ENCODE data around the gene GUCA1A. TPM values are rescaled to one million over a fixed set of nuclear protein-coding genes. Genes with fewer than 3 reads are reported as not detected.

The GUCA1A gene
- total RNA-seq, 3 donors from 2014 or later (not counting 1 experiment from before 2014, with no cell fraction given): not detected

- no peak overlapping the region for H3K4me3 Mint-ChIP-seq
- Histone ChIP-seq H3K4me1 (ENCODE audit: control insufficient read depth, insufficient read depth, low read length) (peaks cover 3% of the 10 kb centered on the region), H3K36me3 (ENCODE audit: control insufficient read depth, insufficient read depth, low read length) (no peaks in the 10 kb centered on the region), H3K9me3 (ENCODE audit: control insufficient read depth, insufficient read depth, low read length) (no peaks in the 10 kb centered on the region), H3K4me3 (ENCODE audit: low read length) (no peak overlapping the region), H3K27me3 (ENCODE audit: control insufficient read depth, insufficient read depth, low read length) (no peaks in the 10 kb centered on the region), H3K27ac (ENCODE audit: low read length) (no peak overlapping the region)
- TF ChIP-seq CTCF (IDR thresholded peaks at IDR 0.05): no peak
- no peak overlapping the region for H3K27ac Mint-ChIP-seq
- no peaks in the 10 kb centered on the region for H3K4me1 Mint-ChIP-seq
- no peaks in the 10 kb centered on the region for H3K9me3 Mint-ChIP-seq
- H3K27me3 Mint-ChIP-seq (ENCODE audit: low read depth in 2 of 2): no peaks in the 10 kb centered on the region
- no peaks in the 10 kb centered on the region for H3K36me3 Mint-ChIP-seq
- intact Hi-C loops (cut with micrococcal nuclease): no loop called here
- WGBS (ENCODE audit: insufficient coverage): 96% methylated on average over 2 of the region's 2 CpGs
- DNase-seq (no peak), ATAC-seq (no peak)
Measured at GRCh38 chr6:42129360-42129676, 43.8 kb upstream of the GUCA1A start.

GRCh38 chr6:42131531-42131930, 41.6 kb upstream of the GUCA1A start:
- DNase-seq: no peak
- Mint-ChIP-seq H3K27ac (no peak overlapping the region), H3K9me3 (no peaks in the 10 kb centered on the region), H3K4me1 (no peaks in the 10 kb centered on the region), H3K27me3 (ENCODE audit: low read depth in 2 of 2) (no peaks in the 10 kb centered on the region), H3K36me3 (no peaks in the 10 kb centered on the region), H3K4me3 (no peak overlapping the region)
- H3K4me1 ChIP-seq (ENCODE audit: control insufficient read depth, insufficient read depth, low read length): peaks cover 1% of the 10 kb centered on the region
- H3K4me3 ChIP-seq (ENCODE audit: low read length): no peak overlapping the region
- H3K27me3 ChIP-seq (ENCODE audit: control insufficient read depth, insufficient read depth, low read length): no peaks in the 10 kb centered on the region
- H3K27ac ChIP-seq (ENCODE audit: low read length): no peak overlapping the region
- no peaks in the 10 kb centered on the region for H3K9me3 ChIP-seq (ENCODE audit: control insufficient read depth, insufficient read depth, low read length)
- 90% methylated on average over 11 of the region's 11 CpGs for WGBS (ENCODE audit: insufficient coverage)
- ATAC-seq: no peak
- intact Hi-C loops (cut with micrococcal nuclease): no loop called here
- no peaks in the 10 kb centered on the region for H3K36me3 ChIP-seq (ENCODE audit: control insufficient read depth, insufficient read depth, low read length)
- TF ChIP-seq CTCF (IDR thresholded peaks at IDR 0.05): no peak

DNA sequence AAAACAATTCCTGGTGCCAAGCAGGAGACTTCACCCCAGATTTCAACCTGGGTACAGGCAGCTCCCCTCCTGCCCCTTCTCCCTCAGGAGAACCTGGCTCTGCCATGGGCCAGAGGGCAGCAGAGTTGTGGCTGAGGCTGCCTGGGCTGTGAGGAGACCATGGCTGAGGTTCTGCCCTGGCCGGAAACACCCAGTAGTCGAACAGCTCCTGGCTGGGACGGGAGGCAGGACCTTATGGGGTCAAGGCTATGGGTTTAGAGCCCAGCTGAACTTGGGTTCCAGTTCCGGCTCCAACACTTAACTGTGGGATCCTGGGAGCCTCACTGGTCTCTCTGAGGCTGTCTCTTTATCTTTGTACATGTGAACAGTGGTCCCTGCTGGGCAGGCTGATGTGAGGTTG, 39.2 kb upstream of the GUCA1A start:
- Mint-ChIP-seq H3K27me3 (ENCODE audit: low read depth in 2 of 2) (peaks cover 0 to under 1% of the 10 kb centered on the region in 2 donors), H3K9me3 (no peaks in the 10 kb centered on the region), H3K27ac (no peak overlapping the region), H3K4me3 (no peak overlapping the region), H3K4me1 (no peaks in the 10 kb centered on the region), H3K36me3 (no peaks in the 10 kb centered on the region)
- intact Hi-C loops (cut with micrococcal nuclease): no loop called here
- Histone ChIP-seq H3K9me3 (ENCODE audit: control insufficient read depth, insufficient read depth, low read length) (no peaks in the 10 kb centered on the region), H3K4me1 (ENCODE audit: control insufficient read depth, insufficient read depth, low read length) (peaks cover 5% of the 10 kb centered on the region), H3K4me3 (ENCODE audit: low read length) (no peak overlapping the region), H3K27me3 (ENCODE audit: control insufficient read depth, insufficient read depth, low read length) (no peaks in the 10 kb centered on the region), H3K36me3 (ENCODE audit: control insufficient read depth, insufficient read depth, low read length) (no peaks in the 10 kb centered on the region), H3K27ac (ENCODE audit: low read length) (no peak overlapping the region)
- ATAC-seq: no peak
- TF ChIP-seq CTCF (IDR thresholded peaks at IDR 0.05): no peak
- no peak for DNase-seq
- WGBS (ENCODE audit: insufficient coverage): 91% methylated on average over 4 of the region's 4 CpGs

DNA sequence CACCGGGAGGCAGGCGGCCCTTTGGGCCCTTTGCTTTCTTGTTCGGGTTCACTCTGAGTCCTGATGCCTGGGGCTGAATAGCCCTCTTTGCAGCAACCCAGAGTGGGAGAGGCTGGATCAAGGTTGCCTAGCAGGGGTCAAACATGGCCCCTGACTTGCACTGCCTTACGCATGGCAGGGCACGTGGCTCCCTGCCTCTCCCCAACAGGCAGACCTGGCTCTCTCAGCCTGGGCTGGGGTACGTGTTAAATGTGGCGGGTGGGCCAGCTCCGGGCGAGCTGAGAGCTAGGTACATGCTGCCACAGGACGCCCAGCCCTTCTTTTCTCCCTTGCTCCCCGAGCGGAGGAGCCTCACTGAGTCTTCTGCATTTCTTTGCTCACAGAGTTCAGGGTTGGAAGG, 38.0 kb upstream of the GUCA1A start:
- ATAC-seq: no peak
- Histone ChIP-seq H3K4me1 (ENCODE audit: control insufficient read depth, insufficient read depth, low read length) (peaks cover 5% of the 10 kb centered on the region), H3K4me3 (ENCODE audit: low read length) (no peak overlapping the region), H3K27me3 (ENCODE audit: control insufficient read depth, insufficient read depth, low read length) (no peaks in the 10 kb centered on the region), H3K36me3 (ENCODE audit: control insufficient read depth, insufficient read depth, low read length) (no peaks in the 10 kb centered on the region), H3K27ac (ENCODE audit: low read length) (no peak overlapping the region), H3K9me3 (ENCODE audit: control insufficient read depth, insufficient read depth, low read length) (no peaks in the 10 kb centered on the region)
- WGBS (ENCODE audit: insufficient coverage): 95% methylated on average over 12 of the region's 12 CpGs
- intact Hi-C loops (cut with micrococcal nuclease): no loop called here
- Mint-ChIP-seq H3K4me3 (no peak overlapping the region), H3K27me3 (ENCODE audit: low read depth in 2 of 2) (peaks cover 4% of the 10 kb centered on the region in 2 donors), H3K9me3 (no peaks in the 10 kb centered on the region), H3K4me1 (no peaks in the 10 kb centered on the region), H3K27ac (no peak overlapping the region), H3K36me3 (no peaks in the 10 kb centered on the region)
- TF ChIP-seq CTCF (IDR thresholded peaks at IDR 0.05): no peak
- DNase-seq: no peak

All from natural killer cell (primary cell).